Chondrocyte (in vitro differentiated cells): ENCODE data around the gene ADRA2B. TPM values are rescaled to one million over a fixed set of nuclear protein-coding genes. Genes with fewer than 3 reads are reported as not detected.

Experiments
- DNase-seq: peaks from one replicate; pipeline ENCODE4 v3.0.0; 2021; ENCODE audit warnings: mixed read lengths, low spot score
- H3K27ac Mint-ChIP-seq: one replicate; pipeline ENCODE4 v1.8.0; 2021; ENCODE audit warnings: mild to moderate bottlenecking, moderate library complexity, mixed read lengths; ENCODE audit not compliant: unreplicated experiment
- H3K27me3 Mint-ChIP-seq: 2 replicates; pipeline ENCODE4 v1.8.0; 2021; ENCODE audit warnings: low read depth, mixed read lengths
- H3K36me3 Mint-ChIP-seq: 2 replicates; pipeline ENCODE4 v1.8.0; 2021; ENCODE audit warnings: low read depth, mixed read lengths
- H3K4me1 Mint-ChIP-seq: 2 replicates; pipeline ENCODE4 v1.8.0; 2021; ENCODE audit warnings: low read depth, mild to moderate bottlenecking, mixed read lengths
- H3K4me3 Mint-ChIP-seq: one replicate; pipeline ENCODE4 v1.8.0; 2021; ENCODE audit warnings: mild to moderate bottlenecking, moderate library complexity, mixed read lengths; ENCODE audit not compliant: unreplicated experiment
- H3K9me3 Mint-ChIP-seq: 2 replicates; pipeline ENCODE4 v1.8.0; 2021; ENCODE audit warnings: low read depth, mixed read lengths
- CTCF ChIP-seq: fragments of 200-600 bp; sonication (generic); IDR thresholded peaks from 2 replicates; pipeline ENCODE4 v1.5.0; 2021; ENCODE audit warnings: antibody characterized with exemption, mild to moderate bottlenecking, moderate library complexity
- total RNA-seq: library from RNA; stranded (reverse); gene quantifications from 3 replicates; pipeline ENCODE4 v1.2.1, GENCODE V29; 2021

Gene ADRA2B
- total RNA-seq, 1 donor from 2014 or later = 0.07 TPM

- peaks cover 8% of the 10 kb centered on the region for H3K4me1 Mint-ChIP-seq
- H3K9me3 Mint-ChIP-seq = no peaks in the 10 kb centered on the region
- no peak for TF ChIP-seq CTCF
- DNase-seq = no peak
- H3K4me3 Mint-ChIP-seq = no peak overlapping the region
- H3K27ac Mint-ChIP-seq = no peak overlapping the region
- H3K27me3 Mint-ChIP-seq = peaks cover 7% of the 10 kb centered on the region
- no peaks in the 10 kb centered on the region for H3K36me3 Mint-ChIP-seq
These were observed 21.2 kb downstream of the ADRA2B start for GRCh38 chr2:96095116-96095636.

GRCh38 chr2:96093528-96093927, 22.8 kb downstream of the ADRA2B start:
- Mint-ChIP-seq H3K27ac (no peak overlapping the region), H3K4me3 (no peak overlapping the region), H3K9me3 (no peaks in the 10 kb centered on the region), H3K27me3 (peaks cover 7% of the 10 kb centered on the region), H3K4me1 (no peaks in the 10 kb centered on the region), H3K36me3 (no peaks in the 10 kb centered on the region)
- no peak for DNase-seq
- TF ChIP-seq CTCF = no peak

GRCh38 chr2:96092951-96093350, 23.4 kb downstream of the ADRA2B start:
- peak; percentile 38 for DNase-seq
- no peaks in the 10 kb centered on the region for H3K36me3 Mint-ChIP-seq

GRCh38 chr2:96092573-96092877, 23.8 kb downstream of the ADRA2B start:
- Mint-ChIP-seq H3K27ac (no peak overlapping the region), H3K36me3 (no peaks in the 10 kb centered on the region), H3K4me1 (no peaks in the 10 kb centered on the region), H3K9me3 (no peaks in the 10 kb centered on the region), H3K4me3 (no peak overlapping the region), H3K27me3 (peaks cover 10% of the 10 kb centered on the region)
- peak; percentile 61 for DNase-seq
- no peak for TF ChIP-seq CTCF

More at GRCh38 chr2:96092951-96093350, 23.4 kb downstream of the ADRA2B start:
- no peak for TF ChIP-seq CTCF
- Mint-ChIP-seq H3K4me3 (no peak overlapping the region), H3K9me3 (no peaks in the 10 kb centered on the region), H3K27me3 (peaks cover 10% of the 10 kb centered on the region), H3K4me1 (no peaks in the 10 kb centered on the region), H3K27ac (no peak overlapping the region)

GRCh38 chr2:96091711-96092572, 24.4 kb downstream of the ADRA2B start:
- no peaks in the 10 kb centered on the region for H3K9me3 Mint-ChIP-seq
- no peaks in the 10 kb centered on the region for H3K36me3 Mint-ChIP-seq
- H3K4me1 Mint-ChIP-seq = no peaks in the 10 kb centered on the region
- no peak overlapping the region for H3K27ac Mint-ChIP-seq
- peak; percentile 65 for DNase-seq
- H3K27me3 Mint-ChIP-seq = peaks cover 10% of the 10 kb centered on the region
- TF ChIP-seq CTCF = no peak
- H3K4me3 Mint-ChIP-seq = no peak overlapping the region
